A549 treated with ZK216348 at 1 μM for 4 hours (cell line): ENCODE data around the gene PNMA6E. TPM values are rescaled to one million over a fixed set of nuclear protein-coding genes. Genes with fewer than 3 reads are reported as not detected.

Experiments
- total RNA-seq: library from RNA; stranded (reverse); fragments of 200-300 nt; extraction: Qiagen RNA extraction; gene quantifications from 5 replicates; pipeline ENCODE4 v1.2.3, GENCODE V29; 2022; ENCODE audit warnings: low read depth

Gene PNMA6E
- 0.08 to 0.09 TPM in 2 of 5 replicates, not detected in the others for total RNA-seq

GRCh38 chrX:153401133-153401764 lies at the start of gene PNMA6E:
PNMA6E (minus strand) TSS chrX:153401350; CDS start chrX:153398849, 2,501 bp downstream.

GRCh38 chrX:153445856-153446635 lies 44.9 kb upstream of the PNMA6E start, which contains the start of gene TREX2:
TREX2 (minus strand) TSS chrX:153446056; CDS start chrX:153445430, 626 bp downstream.

GRCh38 chrX:153411255-153411987 lies 10.3 kb upstream of the PNMA6E start, which contains the start of gene ZFP92:
ZFP92 (plus strand) TSS chrX:153411472; CDS start chrX:153418323, 6,851 bp downstream.

Other genes with a start within 250 kb of the PNMA6E start
- gene MAGEA1, start 222.1 kb downstream of the PNMA6E start, total RNA-seq = 0.09 to 0.28 TPM (median 0.18 TPM) in 4 of 5 replicates, not detected in the other
- not detected in 5 replicates for gene PNMA6F, start 79.6 kb downstream of the PNMA6E start, total RNA-seq
- gene ZNF275, start 67.2 kb downstream of the PNMA6E start, total RNA-seq = 5.0 to 6.3 TPM (median 5.5 TPM) in 5 replicates
- 0.46 to 0.77 TPM (median 0.54 TPM) in 5 replicates for gene ZFP92, start 10.1 kb upstream of the PNMA6E start, total RNA-seq
- 0.79 to 2.0 TPM (median 1.3 TPM) in 5 replicates for gene TREX2, start 44.7 kb upstream of the PNMA6E start, total RNA-seq
- 52.1 to 60.0 TPM (median 55.4 TPM) in 5 replicates for gene HAUS7, start 69.2 kb upstream of the PNMA6E start, total RNA-seq
- gene BGN, start 93.6 kb upstream of the PNMA6E start, total RNA-seq = 0.12 to 0.26 TPM (median 0.18 TPM) in 4 of 5 replicates, not detected in the other
- 0.05 to 0.21 TPM (median 0.07 TPM) in 4 of 5 replicates, not detected in the other for gene ATP2B3, start 116.3 kb upstream of the PNMA6E start, total RNA-seq
- gene CCNQ, start 197.8 kb upstream of the PNMA6E start, total RNA-seq = 38.7 to 61.9 TPM (median 57.2 TPM) in 5 replicates
- gene DUSP9, start 245.9 kb upstream of the PNMA6E start, total RNA-seq = 1.2 to 1.7 TPM (median 1.5 TPM) in 5 replicates